MM.1S (cell line): ENCODE measurements around the gene FKBP1A.

Experiments used
- DNase-seq: peaks from one replicate; pipeline ENCODE4 v3.0.0-alpha.2; 2015
- H2AFZ ChIP-seq: fragments of 300-600 bp; sonication (generic); 2 replicates; pipeline ENCODE4 v1.6.0; 2016; ENCODE audit warnings: antibody characterized with exemption, low read length
- H3F3A ChIP-seq: fragments of 300-600 bp; sonication (generic); 2 replicates; pipeline ENCODE4 v1.6.1; 2016; ENCODE audit warnings: mild to moderate bottlenecking, antibody characterized with exemption, low read length, moderate library complexity, mixed read lengths; ENCODE audit not compliant: insufficient read depth
- H3K27ac ChIP-seq: fragments of 300-600 bp; sonication (generic); 2 replicates; pipeline ENCODE4 v1.5.1; 2016; ENCODE audit warnings: mild to moderate bottlenecking, low read length
- H3K27me3 ChIP-seq: fragments of 300-600 bp; sonication (generic); replicated peaks from 2 replicates; pipeline ENCODE4 v1.6.0; 2016; ENCODE audit warnings: low read length; ENCODE audit not compliant: insufficient read depth
- H3K36me3 ChIP-seq: fragments of 300-600 bp; sonication (generic); replicated peaks from 2 replicates; pipeline ENCODE4 v1.6.1; 2016; ENCODE audit warnings: mild to moderate bottlenecking, low read length, mixed read lengths; ENCODE audit not compliant: insufficient read depth
- H3K4me1 ChIP-seq: fragments of 300-600 bp; sonication (generic); 2 replicates; pipeline ENCODE4 v1.6.1; 2016; ENCODE audit warnings: low read length, mixed read lengths
- H3K4me2 ChIP-seq: fragments of 300-600 bp; sonication (generic); 2 replicates; pipeline ENCODE4 v1.6.0; 2016; ENCODE audit warnings: low read depth, low read length
- H3K4me3 ChIP-seq: fragments of 300-600 bp; sonication (generic); 2 replicates; pipeline ENCODE4 v1.5.1; 2016; ENCODE audit warnings: low read length, mixed read lengths
- H3K79me2 ChIP-seq: fragments of 300-600 bp; sonication (generic); 2 replicates; pipeline ENCODE4 v1.6.1; 2016; ENCODE audit warnings: mixed run types, low read length, mixed read lengths
- H3K9ac ChIP-seq: fragments of 300-600 bp; sonication (generic); 2 replicates; pipeline ENCODE4 v1.6.1; 2016; ENCODE audit warnings: low read length, mixed read lengths
- H3K9me2 ChIP-seq: fragments of 300-600 bp; sonication (generic); replicated peaks from 2 replicates; pipeline ENCODE4 v1.6.1; 2016; ENCODE audit warnings: mild to moderate bottlenecking, low read length, mixed read lengths; ENCODE audit not compliant: insufficient read depth
- H3K9me3 ChIP-seq: fragments of 300-600 bp; sonication (generic); replicated peaks from 2 replicates; pipeline ENCODE4 v1.6.1; 2016; ENCODE audit warnings: mild to moderate bottlenecking, low read length, mixed read lengths; ENCODE audit not compliant: insufficient read depth
- H4K20me1 ChIP-seq: fragments of 300-600 bp; sonication (generic); 2 replicates; pipeline ENCODE4 v1.6.1; 2016; ENCODE audit warnings: mild to moderate bottlenecking, low read length, moderate library complexity, mixed read lengths; ENCODE audit not compliant: insufficient read depth
- EZH2 ChIP-seq: fragments of 300-600 bp; sonication (generic); optimal IDR thresholded peaks from 2 replicates; pipeline ENCODE3; 2017; ENCODE audit warnings: low read depth, mild to moderate bottlenecking, antibody characterized with exemption, low read length, mixed read lengths
- EZH2phosphoT487 ChIP-seq: fragments of 300-600 bp; sonication (generic); IDR thresholded peaks from 2 replicates; pipeline ENCODE4 v1.6.1; 2018; ENCODE audit warnings: antibody characterized with exemption, low read length
- TF ChIP-seq, protein P1 (sequence below): fragments of 300-600 bp; sonication (generic); IDR thresholded peaks from 2 replicates; pipeline ENCODE4 v1.5.1; 2016; ENCODE audit warnings: antibody characterized with exemption, low read length, mixed read lengths

Gene FKBP1A

DNA sequence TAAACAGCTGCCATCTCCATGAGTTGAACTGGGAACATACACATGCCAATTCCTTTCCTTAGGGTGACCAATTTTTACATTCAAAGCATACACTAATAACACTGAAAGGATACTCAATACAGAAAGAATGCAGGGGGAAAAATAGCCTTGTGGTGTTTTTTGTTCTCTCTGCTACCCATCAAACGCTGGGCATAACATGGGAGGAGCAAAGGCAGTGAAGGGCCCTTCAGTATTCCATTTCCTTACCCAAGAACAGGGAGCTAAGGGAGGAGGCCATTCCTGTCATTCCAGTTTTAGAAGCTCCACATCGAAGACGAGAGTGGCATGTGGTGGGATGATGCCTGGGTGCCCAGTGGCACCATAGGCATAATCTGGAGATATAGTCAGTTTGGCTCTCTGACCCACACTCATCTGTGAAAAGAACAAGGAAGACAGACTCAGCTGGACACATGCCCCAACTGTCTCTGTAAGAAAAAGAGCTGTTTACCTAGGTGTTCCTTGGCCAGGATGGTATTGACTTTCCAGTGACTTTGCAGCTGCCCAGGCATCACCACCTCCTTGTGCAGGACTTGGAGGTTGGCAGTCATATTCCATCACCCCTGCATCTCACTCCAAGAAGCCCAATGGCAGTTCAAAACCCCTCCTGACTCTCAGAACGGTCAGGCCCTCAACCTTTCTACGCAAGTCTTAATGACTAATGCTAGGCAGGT is 20.9 kb downstream of the FKBP1A start:
- TF ChIP-seq, protein P1, sequence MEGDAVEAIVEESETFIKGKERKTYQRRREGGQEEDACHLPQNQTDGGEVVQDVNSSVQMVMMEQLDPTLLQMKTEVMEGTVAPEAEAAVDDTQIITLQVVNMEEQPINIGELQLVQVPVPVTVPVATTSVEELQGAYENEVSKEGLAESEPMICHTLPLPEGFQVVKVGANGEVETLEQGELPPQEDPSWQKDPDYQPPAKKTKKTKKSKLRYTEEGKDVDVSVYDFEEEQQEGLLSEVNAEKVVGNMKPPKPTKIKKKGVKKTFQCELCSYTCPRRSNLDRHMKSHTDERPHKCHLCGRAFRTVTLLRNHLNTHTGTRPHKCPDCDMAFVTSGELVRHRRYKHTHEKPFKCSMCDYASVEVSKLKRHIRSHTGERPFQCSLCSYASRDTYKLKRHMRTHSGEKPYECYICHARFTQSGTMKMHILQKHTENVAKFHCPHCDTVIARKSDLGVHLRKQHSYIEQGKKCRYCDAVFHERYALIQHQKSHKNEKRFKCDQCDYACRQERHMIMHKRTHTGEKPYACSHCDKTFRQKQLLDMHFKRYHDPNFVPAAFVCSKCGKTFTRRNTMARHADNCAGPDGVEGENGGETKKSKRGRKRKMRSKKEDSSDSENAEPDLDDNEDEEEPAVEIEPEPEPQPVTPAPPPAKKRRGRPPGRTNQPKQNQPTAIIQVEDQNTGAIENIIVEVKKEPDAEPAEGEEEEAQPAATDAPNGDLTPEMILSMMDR: no peak
- TF ChIP-seq EZH2phosphoT487 (no peak), EZH2 (no peak)
- no peaks in the 10 kb centered on the region for H3K36me3 ChIP-seq
- H3K27ac ChIP-seq: no peak overlapping the region
- H4K20me1 ChIP-seq: peaks cover 8% of the 10 kb centered on the region; the same call in 1 of the 2 replicates
- H2AFZ ChIP-seq: no peak overlapping the region
- H3K9me3 ChIP-seq: no peaks in the 10 kb centered on the region
- H3K27me3 ChIP-seq: no peaks in the 10 kb centered on the region
- no peak overlapping the region for H3K9ac ChIP-seq
- H3K79me2 ChIP-seq: peaks cover 40% of the 10 kb centered on the region
- H3K4me3 ChIP-seq: no peak overlapping the region
- H3K9me2 ChIP-seq: no peaks in the 10 kb centered on the region
- no peaks in the 10 kb centered on the region for H3K4me1 ChIP-seq
- no peak overlapping the region for H3K4me2 ChIP-seq
- DNase-seq: no peak
- no peaks in the 10 kb centered on the region for H3F3A ChIP-seq

DNA sequence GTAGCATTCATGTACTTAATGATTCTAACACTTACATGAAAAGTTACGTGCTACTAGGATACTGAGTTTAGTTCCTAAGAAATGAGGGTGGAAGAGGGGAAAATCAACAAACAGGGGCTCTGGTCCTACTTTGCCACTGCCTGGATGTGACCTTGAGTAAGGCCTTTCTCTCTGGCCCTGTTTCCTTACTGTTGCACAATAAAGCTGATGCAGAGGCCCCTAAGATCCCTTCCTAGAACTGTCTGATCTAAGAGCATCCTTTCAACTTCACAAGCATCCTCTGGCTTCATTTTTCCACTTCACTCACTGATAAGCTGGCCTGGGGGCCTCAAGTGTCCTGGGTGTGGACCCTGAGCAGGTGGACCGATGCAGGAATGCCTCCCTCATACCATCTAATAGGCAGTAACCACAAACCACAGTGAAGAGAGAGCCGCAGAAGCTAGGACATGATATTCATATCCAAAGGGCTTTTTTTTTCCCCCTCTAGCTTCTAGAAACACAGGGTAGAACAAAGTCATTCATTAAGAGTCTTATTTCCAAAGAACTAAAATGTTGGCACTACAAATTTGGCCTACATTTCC is 21.6 kb downstream of the FKBP1A start:
- Histone ChIP-seq H3K36me3 (no peaks in the 10 kb centered on the region), H3K4me1 (no peaks in the 10 kb centered on the region), H3K27ac (no peak overlapping the region), H3K4me2 (no peak overlapping the region), H3F3A (no peaks in the 10 kb centered on the region), H3K4me3 (no peak overlapping the region), H3K79me2 (peaks cover 34% of the 10 kb centered on the region), H2AFZ (no peak overlapping the region), H3K9ac (no peak overlapping the region), H3K9me3 (no peaks in the 10 kb centered on the region), H3K27me3 (no peaks in the 10 kb centered on the region), H4K20me1 (peaks cover 7% of the 10 kb centered on the region; the same call in 1 of the 2 replicates), H3K9me2 (no peaks in the 10 kb centered on the region)
- TF ChIP-seq EZH2 (no peak), EZH2phosphoT487 (no peak)
- TF ChIP-seq, protein P1: no peak
- DNase-seq: no peak

DNA sequence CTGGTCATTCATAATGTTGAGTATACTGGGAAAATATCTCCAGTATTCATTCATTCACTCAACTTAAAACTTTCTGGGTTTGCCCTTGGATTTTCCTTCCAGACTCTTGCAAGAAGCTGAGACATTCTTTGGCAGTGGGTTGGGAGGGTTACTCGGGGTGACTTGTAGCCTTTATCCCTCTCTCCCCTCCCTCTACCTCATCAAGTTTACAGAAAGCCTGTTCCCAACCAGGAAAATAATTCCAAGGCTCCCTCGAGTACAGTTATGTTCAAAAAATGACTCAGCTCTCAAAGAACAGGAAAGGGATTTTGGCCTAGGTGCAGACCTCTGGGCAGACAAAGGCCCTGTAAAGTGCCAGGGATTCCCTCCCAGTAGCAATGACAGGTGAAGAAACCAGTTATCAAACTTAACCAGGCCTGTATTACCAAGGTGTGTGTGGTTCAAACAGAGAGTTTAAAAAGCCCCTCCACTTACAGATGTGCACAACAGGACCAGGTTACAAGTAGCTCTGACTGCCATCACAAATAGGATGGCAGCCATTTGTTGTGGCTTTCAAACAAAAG is 22.2 kb downstream of the FKBP1A start:
- Histone ChIP-seq H3K36me3 (no peaks in the 10 kb centered on the region), H3F3A (no peaks in the 10 kb centered on the region), H2AFZ (no peak overlapping the region), H3K79me2 (peaks cover 28% of the 10 kb centered on the region), H3K9me2 (no peaks in the 10 kb centered on the region), H3K4me3 (no peak overlapping the region), H3K4me1 (no peaks in the 10 kb centered on the region), H3K9ac (no peak overlapping the region), H3K27ac (no peak overlapping the region), H3K27me3 (no peaks in the 10 kb centered on the region), H3K4me2 (no peak overlapping the region), H3K9me3 (no peaks in the 10 kb centered on the region), H4K20me1 (peaks cover under 1% of the 10 kb centered on the region; the same call in 1 of the 2 replicates)
- DNase-seq: no peak
- TF ChIP-seq EZH2phosphoT487: no peak
- no peak for TF ChIP-seq EZH2
- TF ChIP-seq, protein P1: no peak
